ENCODE measurements around the gene VWF. TPM values are rescaled to one million over a fixed set of nuclear protein-coding genes. Genes with fewer than 3 reads are reported as not detected.

Gene VWF
- total and polyA plus RNA-seq, 2 of the 13 experiments (the other 11 are each of a cell fraction or from before 2014, with no cell fraction given): 0.20 to 0.25 TPM

GRCh38 chr12:6062757-6063735 lies 61.4 kb downstream of the VWF start (continued):
- TF ChIP-seq, protein P1, sequence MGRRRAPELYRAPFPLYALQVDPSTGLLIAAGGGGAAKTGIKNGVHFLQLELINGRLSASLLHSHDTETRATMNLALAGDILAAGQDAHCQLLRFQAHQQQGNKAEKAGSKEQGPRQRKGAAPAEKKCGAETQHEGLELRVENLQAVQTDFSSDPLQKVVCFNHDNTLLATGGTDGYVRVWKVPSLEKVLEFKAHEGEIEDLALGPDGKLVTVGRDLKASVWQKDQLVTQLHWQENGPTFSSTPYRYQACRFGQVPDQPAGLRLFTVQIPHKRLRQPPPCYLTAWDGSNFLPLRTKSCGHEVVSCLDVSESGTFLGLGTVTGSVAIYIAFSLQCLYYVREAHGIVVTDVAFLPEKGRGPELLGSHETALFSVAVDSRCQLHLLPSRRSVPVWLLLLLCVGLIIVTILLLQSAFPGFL (CRISPR knock-in tag; IDR thresholded peaks at IDR 0.05): no peak
- TF ChIP-seq SKIL (CRISPR knock-in tag; IDR thresholded peaks at IDR 0.05; ENCODE audit: borderline replicate concordance): no peak
- TF ChIP-seq, protein P2, sequence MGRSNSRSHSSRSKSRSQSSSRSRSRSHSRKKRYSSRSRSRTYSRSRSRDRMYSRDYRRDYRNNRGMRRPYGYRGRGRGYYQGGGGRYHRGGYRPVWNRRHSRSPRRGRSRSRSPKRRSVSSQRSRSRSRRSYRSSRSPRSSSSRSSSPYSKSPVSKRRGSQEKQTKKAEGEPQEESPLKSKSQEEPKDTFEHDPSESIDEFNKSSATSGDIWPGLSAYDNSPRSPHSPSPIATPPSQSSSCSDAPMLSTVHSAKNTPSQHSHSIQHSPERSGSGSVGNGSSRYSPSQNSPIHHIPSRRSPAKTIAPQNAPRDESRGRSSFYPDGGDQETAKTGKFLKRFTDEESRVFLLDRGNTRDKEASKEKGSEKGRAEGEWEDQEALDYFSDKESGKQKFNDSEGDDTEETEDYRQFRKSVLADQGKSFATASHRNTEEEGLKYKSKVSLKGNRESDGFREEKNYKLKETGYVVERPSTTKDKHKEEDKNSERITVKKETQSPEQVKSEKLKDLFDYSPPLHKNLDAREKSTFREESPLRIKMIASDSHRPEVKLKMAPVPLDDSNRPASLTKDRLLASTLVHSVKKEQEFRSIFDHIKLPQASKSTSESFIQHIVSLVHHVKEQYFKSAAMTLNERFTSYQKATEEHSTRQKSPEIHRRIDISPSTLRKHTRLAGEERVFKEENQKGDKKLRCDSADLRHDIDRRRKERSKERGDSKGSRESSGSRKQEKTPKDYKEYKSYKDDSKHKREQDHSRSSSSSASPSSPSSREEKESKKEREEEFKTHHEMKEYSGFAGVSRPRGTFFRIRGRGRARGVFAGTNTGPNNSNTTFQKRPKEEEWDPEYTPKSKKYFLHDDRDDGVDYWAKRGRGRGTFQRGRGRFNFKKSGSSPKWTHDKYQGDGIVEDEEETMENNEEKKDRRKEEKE (IDR thresholded peaks at IDR 0.05): no peak
- TF ChIP-seq ZKSCAN5 (CRISPR knock-in tag; IDR thresholded peaks at IDR 0.05): no peak
- TF ChIP-seq, protein P3, sequence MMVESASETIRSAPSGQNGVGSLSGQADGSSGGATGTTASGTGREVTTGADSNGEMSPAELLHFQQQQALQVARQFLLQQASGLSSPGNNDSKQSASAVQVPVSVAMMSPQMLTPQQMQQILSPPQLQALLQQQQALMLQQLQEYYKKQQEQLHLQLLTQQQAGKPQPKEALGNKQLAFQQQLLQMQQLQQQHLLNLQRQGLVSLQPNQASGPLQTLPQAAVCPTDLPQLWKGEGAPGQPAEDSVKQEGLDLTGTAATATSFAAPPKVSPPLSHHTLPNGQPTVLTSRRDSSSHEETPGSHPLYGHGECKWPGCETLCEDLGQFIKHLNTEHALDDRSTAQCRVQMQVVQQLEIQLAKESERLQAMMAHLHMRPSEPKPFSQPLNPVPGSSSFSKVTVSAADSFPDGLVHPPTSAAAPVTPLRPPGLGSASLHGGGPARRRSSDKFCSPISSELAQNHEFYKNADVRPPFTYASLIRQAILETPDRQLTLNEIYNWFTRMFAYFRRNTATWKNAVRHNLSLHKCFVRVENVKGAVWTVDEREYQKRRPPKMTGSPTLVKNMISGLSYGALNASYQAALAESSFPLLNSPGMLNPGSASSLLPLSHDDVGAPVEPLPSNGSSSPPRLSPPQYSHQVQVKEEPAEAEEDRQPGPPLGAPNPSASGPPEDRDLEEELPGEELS (CRISPR knock-in tag; IDR thresholded peaks at IDR 0.05): no peak
- TF ChIP-seq ZNF792 (CRISPR knock-in tag; IDR thresholded peaks at IDR 0.05): no peak
- peak; percentile 55 for TF ChIP-seq GATAD2A (CRISPR knock-in tag; IDR thresholded peaks at IDR 0.05)
- no peak for TF ChIP-seq NKX3-1 (CRISPR knock-in tag; IDR thresholded peaks at IDR 0.05)
- TF ChIP-seq ERF (CRISPR knock-in tag; IDR thresholded peaks at IDR 0.05): no peak
- TF ChIP-seq KMT2A (CRISPR knock-in tag; IDR thresholded peaks at IDR 0.05): no peak
- TF ChIP-seq HOXA5 (CRISPR knock-in tag; IDR thresholded peaks at IDR 0.05): no peak
- TF ChIP-seq CBX5 (CRISPR knock-in tag; IDR thresholded peaks at IDR 0.05; ENCODE audit: borderline replicate concordance): 0 out of 2 replicates have a peak, but pooled peaks have one; percentile 45
- no peak for TF ChIP-seq MEIS2 (CRISPR knock-in tag; IDR thresholded peaks at IDR 0.05)
- TF ChIP-seq RAD21 (CRISPR knock-in tag; IDR thresholded peaks at IDR 0.05): peak; percentile 89
- TF ChIP-seq PRPF4 (IDR thresholded peaks at IDR 0.05; ENCODE audit: low read depth, low read length, poor library complexity, severe bottlenecking): no peak
- no peak for TF ChIP-seq ARNTL (CRISPR knock-in tag; IDR thresholded peaks at IDR 0.05)

Data from HepG2 (cell line).